ENCODE results near the gene CYSRT1.
"Not testable (repeated sequence)": the region's sequence is repeated elsewhere in the genome, so short reads cannot be mapped to it uniquely, and the experiment has no call there.

The CYSRT1 gene

DNA sequence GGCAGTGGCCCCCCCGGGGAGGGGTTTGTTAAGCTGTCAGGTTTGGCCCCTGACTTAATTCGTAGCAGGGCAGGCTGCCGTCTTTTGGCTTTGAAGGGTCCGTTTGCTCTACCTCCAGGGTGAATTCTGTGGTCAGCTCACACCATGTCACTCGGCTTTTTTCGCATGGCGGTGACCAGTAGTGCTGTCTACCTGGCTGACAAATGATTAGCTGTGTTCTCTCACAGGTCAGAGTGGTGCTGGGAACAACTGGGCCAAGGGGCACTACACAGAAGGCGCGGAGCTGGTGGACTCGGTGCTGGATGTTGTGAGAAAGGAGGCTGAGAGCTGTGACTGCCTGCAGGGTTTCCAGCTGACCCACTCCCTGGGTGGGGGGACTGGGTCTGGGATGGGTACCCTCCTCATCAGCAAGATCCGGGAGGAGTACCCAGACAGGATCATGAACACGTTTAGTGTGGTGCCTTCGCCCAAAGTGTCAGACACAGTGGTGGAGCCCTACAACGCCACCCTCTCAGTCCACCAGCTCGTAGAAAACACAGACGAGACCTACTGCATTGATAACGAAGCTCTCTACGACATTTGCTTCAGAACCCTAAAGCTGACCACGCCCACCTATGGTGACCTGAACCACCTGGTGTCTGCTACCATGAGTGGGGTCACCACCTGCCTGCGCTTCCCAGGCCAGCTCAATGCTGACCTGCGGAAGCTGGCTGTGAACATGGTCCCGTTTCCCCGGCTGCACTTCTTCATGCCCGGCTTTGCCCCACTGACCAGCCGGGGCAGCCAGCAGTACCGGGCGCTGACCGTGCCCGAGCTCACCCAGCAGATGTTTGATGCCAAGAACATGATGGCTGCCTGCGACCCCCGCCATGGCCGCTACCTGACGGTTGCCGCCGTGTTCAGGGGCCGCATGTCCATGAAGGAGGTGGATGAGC lies 17.6 kb downstream of the CYSRT1 start:
- no peak for TF ChIP-seq ELF4 (IDR thresholded peaks at IDR 0.05)
- TF ChIP-seq HDGF (IDR thresholded peaks at IDR 0.05; ENCODE audit: borderline replicate concordance): no peak
- no peak for TF ChIP-seq ZNF384 (IDR thresholded peaks at IDR 0.05)
- TF ChIP-seq SP1 (IDR thresholded peaks at IDR 0.05): no peak
- TF ChIP-seq FOXM1 (IDR thresholded peaks at IDR 0.05; ENCODE audit: borderline replicate concordance): no peak
- no peak for TF ChIP-seq L3MBTL2 (conservative IDR thresholded peaks at IDR 0.05)
- no peak for TF ChIP-seq BHLHE40 (IDR thresholded peaks at IDR 0.05; ENCODE audit: borderline replicate concordance)
- no peak for TF ChIP-seq ARNT (IDR thresholded peaks at IDR 0.05)
- TF ChIP-seq LEF1 (IDR thresholded peaks at IDR 0.05; ENCODE audit: borderline replicate concordance): no peak
- TF ChIP-seq CTBP1 (IDR thresholded peaks at IDR 0.05; ENCODE audit: borderline replicate concordance): no peak
- TF ChIP-seq SUZ12 (IDR thresholded peaks at IDR 0.05): no peak
- no peak for TF ChIP-seq FOXA1 (IDR thresholded peaks at IDR 0.05)
- TF ChIP-seq TARDBP (IDR thresholded peaks at IDR 0.05): no peak
- TF ChIP-seq FOXK2 (IDR thresholded peaks at IDR 0.05): no peak
- TF ChIP-seq, protein P1, sequence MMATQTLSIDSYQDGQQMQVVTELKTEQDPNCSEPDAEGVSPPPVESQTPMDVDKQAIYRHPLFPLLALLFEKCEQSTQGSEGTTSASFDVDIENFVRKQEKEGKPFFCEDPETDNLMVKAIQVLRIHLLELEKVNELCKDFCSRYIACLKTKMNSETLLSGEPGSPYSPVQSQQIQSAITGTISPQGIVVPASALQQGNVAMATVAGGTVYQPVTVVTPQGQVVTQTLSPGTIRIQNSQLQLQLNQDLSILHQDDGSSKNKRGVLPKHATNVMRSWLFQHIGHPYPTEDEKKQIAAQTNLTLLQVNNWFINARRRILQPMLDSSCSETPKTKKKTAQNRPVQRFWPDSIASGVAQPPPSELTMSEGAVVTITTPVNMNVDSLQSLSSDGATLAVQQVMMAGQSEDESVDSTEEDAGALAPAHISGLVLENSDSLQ (IDR thresholded peaks at IDR 0.05): no peak
- ChIA-PET POLR2A (interaction anchor here (0.7 to 4.4 kb wide), 7 partner anchors 11 to 196 kb away, joined by 3 to 44 read pairs (median 4); partner anchors contain the start of genes ANAPC2, NELFB, RNF208 and SSNA1), CTCF (no interaction called here)
- DNase-seq (ENCODE audit: extremely low spot score): no peak

DNA sequence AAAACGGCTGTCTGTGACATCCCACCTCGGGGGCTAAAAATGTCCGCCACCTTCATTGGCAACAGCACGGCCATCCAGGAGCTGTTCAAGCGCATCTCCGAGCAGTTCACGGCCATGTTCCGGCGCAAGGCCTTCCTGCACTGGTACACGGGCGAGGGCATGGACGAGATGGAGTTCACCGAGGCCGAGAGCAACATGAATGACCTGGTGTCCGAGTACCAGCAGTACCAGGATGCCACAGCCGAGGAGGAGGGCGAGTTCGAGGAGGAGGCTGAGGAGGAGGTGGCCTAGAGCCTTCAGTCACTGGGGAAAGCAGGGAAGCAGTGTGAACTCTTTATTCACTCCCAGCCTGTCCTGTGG lies 18.3 kb downstream of the CYSRT1 start:
- CTCF ChIA-PET: not testable (repeated sequence)
- POLR2A ChIA-PET: interaction anchor here (1.2 to 4.4 kb wide), 3 partner anchors 11 to 45 kb away, joined by 3 to 44 read pairs (median 7); partner anchors contain the start of genes NELFB and RNF208

DNA sequence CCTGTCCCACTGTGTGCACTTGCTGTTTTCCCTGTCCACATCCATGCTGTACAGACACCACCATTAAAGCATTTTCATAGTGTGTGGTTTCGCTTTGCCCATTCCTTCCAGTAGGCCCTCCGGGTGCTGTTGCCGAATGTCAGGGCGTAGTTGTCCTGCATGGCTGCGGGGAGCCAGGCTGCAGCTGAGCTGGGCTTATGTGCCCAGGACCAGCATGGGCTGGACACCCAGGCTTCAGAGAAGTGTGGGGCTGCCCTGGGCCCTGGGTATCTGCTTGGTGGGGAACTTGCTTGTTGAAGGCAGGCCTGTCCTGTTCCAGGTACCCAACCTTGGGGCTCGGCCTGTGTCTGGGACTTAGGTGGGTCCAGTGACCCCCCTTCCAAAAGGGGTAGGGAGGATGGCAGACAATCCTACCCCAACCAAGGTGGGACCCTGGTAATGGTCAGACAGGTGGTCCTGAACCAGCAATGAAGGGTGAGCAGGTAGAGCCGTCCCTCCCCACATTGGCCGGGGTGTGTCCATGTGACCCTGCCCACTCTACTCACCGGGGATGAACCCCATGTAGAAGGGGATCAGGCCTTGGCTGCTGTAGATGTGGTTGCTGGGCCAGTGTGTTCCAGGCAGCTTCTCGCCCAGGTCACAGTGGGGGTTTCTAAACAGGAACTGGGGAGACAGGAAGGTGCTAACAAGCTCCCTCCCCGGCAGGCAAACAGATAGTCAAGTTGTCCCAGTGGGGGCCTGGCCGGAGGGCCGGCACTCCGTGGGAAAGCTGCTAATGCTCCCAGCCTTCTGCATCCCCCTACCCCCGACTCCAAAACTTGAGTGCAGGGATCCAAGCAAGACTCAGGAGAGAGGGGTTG lies 18.9 kb downstream of the CYSRT1 start:
- ChIA-PET CTCF (no interaction called here), POLR2A (interaction anchor here (2.1 to 4.4 kb wide), 2 partner anchors 10 to 21 kb away, joined by 7 to 44 read pairs; partner anchors contain the start of genes NELFB and RNF208)
- TF ChIP-seq ELF4 (IDR thresholded peaks at IDR 0.05) (0 out of 2 replicates have a peak, but pooled peaks have one; percentile 11), ZNF384 (IDR thresholded peaks at IDR 0.05) (no peak)
- no peak for DNase-seq (ENCODE audit: extremely low spot score)

More for the DNA sequence above, 18.3 kb downstream of the CYSRT1 start:
- DNase-seq (ENCODE audit: extremely low spot score): not testable (repeated sequence)

DNA sequence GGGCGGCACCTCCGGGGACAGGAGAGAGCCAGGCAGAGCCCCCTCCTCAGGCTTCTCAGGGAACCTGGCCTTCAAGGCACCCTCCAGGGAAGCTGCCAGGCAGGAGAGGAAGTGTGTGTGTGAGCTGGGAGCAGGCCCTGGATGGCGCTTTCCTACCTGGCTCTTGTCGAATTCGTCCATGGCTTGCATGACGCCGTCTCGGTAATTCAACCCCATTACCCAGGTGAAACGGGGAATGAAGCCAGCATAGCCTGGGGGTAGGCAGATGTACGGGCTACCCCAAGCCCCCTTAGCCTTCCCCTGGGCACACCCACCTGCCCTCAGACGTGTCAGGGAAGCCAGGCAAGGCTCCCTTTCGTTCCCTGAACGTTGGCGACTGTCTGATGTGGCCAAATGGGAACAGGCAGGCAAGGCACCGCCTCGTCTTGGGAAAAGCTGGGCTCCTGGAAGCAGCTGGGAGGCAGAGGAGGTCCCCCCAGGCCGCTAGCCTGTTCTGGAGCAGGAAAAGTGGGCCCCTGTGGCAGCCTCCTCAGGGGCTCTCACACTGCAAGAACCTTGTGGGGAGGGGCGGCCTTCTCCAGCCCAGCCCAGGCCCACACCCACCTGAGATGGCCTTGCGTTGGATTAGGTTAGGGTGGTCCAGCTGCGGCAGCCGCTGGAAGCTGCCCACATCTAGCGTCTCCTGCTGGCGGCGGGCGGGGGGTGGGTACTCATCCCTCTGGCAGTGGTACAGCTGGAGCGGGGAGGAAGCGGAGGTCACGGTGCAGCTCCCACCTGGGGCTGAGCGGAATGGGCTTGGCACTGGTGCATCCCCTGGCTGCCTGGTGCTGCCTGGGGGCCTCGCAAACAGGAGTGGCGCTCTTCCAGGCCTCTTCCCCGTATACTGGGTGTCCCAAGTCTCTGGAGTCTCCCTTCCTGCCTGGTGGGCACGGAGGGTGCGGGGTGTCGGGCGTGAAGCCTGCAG lies 19.8 kb downstream of the CYSRT1 start:
- TF ChIP-seq CTBP1 (IDR thresholded peaks at IDR 0.05; ENCODE audit: borderline replicate concordance) (no peak), L3MBTL2 (conservative IDR thresholded peaks at IDR 0.05) (no peak)
- ChIA-PET POLR2A (interaction anchor here (0.7 to 4.4 kb wide), 2 partner anchors 9 to 20 kb away, joined by 3 to 44 read pairs; partner anchors contain the start of gene NELFB), CTCF (no interaction called here)
- no peak for DNase-seq (ENCODE audit: extremely low spot score)

DNA sequence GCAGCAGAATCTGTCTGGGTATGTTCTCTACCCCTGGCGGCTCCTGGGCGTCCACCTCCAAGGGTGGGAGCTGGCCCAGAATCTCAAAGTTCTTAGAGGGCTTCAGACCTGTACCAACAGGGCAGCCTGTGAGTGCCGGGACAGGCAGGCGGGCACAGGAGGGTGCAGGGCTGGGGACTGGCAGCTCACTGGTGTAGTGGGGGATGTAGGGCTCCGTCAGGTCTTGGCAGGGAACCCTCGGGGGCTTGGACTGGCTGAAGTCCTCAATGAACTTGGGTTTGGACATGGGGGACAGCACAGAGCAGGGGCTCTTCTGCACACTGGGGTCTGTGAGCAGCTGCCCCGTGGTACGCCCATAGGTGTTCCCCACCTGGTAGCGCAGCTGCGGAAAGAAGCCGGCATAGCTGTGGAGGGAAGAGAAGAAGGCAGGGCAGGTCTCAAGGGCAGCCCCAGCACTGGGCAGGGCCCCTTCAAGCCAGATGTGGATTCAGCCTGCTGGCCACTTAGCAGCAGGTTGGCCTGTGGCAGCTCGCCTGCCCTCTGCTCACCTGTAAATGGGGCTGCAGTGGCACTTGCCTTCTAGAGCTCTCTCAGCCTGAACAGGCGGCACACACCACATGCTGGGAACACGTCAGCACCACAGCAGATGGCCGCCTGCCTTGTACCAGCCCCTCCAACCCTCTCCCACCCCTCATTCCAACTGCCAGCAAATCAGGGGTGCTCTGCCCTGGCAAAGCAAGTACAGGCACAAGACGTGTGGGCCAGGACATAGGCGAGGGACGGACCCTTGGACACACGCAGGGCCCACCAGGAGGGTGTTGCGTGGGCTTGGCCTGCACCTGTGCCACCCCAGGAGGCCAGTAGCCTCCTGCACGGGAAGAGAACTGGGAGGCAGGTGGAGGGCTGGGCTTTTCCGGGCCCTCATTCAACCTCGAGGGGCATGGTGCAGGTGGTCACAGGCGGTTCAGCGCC lies 20.8 kb downstream of the CYSRT1 start:
- ChIA-PET POLR2A (interaction anchor here (4.4 kb wide), 1 partner anchor 8 kb away, joined by 44 read pairs; the partner anchor contains the start of gene NELFB), CTCF (no interaction called here)
- no peak for DNase-seq (ENCODE audit: extremely low spot score)
- TF ChIP-seq SUZ12 (IDR thresholded peaks at IDR 0.05) (no peak), BHLHE40 (IDR thresholded peaks at IDR 0.05; ENCODE audit: borderline replicate concordance) (no peak), L3MBTL2 (conservative IDR thresholded peaks at IDR 0.05) (no peak), FOXK2 (IDR thresholded peaks at IDR 0.05) (no peak), TARDBP (IDR thresholded peaks at IDR 0.05) (no peak), FOXM1 (IDR thresholded peaks at IDR 0.05; ENCODE audit: borderline replicate concordance) (no peak), HDGF (IDR thresholded peaks at IDR 0.05; ENCODE audit: borderline replicate concordance) (no peak), LEF1 (IDR thresholded peaks at IDR 0.05; ENCODE audit: borderline replicate concordance) (no peak), ARNT (IDR thresholded peaks at IDR 0.05) (no peak), NFRKB (IDR thresholded peaks at IDR 0.05) (no peak)
- TF ChIP-seq, protein P1 (IDR thresholded peaks at IDR 0.05): no peak

Measured in HEK293T (cell line).